GM19240 (cell line): ENCODE results near the gene TRIM54.

Experiments
- DNase-seq: peaks from one replicate; pipeline ENCODE4 v3.0.0; 2011; ENCODE audit warnings: low spot score; ENCODE audit not compliant: insufficient read length

The TRIM54 gene

GRCh38 chr2:27281855-27282559 is at the start of gene TRIM54:
Gene TRIM54 (plus strand): TSS chr2:27282429. CDS start chr2:27282732, 303 bp downstream.
- no peak for DNase-seq

GRCh38 chr2:27233341-27233740 is 48.9 kb upstream of the TRIM54 start:
- DNase-seq = no peak

GRCh38 chr2:27236136-27236535 is 46.1 kb upstream of the TRIM54 start:
- DNase-seq = no peak

- no peak for DNase-seq
Observed at GRCh38 chr2:27236626-27237025, 45.6 kb upstream of the TRIM54 start.

- no peak for DNase-seq
Observed at GRCh38 chr2:27237341-27237945, 44.8 kb upstream of the TRIM54 start.

- no peak for DNase-seq
Observed at GRCh38 chr2:27238976-27239375, 43.3 kb upstream of the TRIM54 start.

GRCh38 chr2:27240406-27240805 is 41.8 kb upstream of the TRIM54 start:
- DNase-seq = no peak

- no peak for DNase-seq
Observed at GRCh38 chr2:27241761-27242613, 40.2 kb upstream of the TRIM54 start.

GRCh38 chr2:27242614-27242951 is 39.6 kb upstream of the TRIM54 start:
- no peak for DNase-seq

- DNase-seq = no peak
Observed at GRCh38 chr2:27243391-27244130, 38.7 kb upstream of the TRIM54 start.

- no peak for DNase-seq
Observed at GRCh38 chr2:27245116-27245515, 37.1 kb upstream of the TRIM54 start.

GRCh38 chr2:27245626-27246025 is 36.6 kb upstream of the TRIM54 start:
- no peak for DNase-seq

GRCh38 chr2:27247893-27248292 is 34.3 kb upstream of the TRIM54 start:
- no peak for DNase-seq

- DNase-seq = no peak
Observed at GRCh38 chr2:27249159-27249890, 32.9 kb upstream of the TRIM54 start.

- DNase-seq = peak; percentile 62
Observed at GRCh38 chr2:27249891-27250651, 32.2 kb upstream of the TRIM54 start.

- no peak for DNase-seq
Observed at GRCh38 chr2:27250652-27251379, 31.4 kb upstream of the TRIM54 start.

- DNase-seq = no peak
Observed at GRCh38 chr2:27251766-27252165, 30.5 kb upstream of the TRIM54 start.

- no peak for DNase-seq
Observed at GRCh38 chr2:27255187-27255586, 27.0 kb upstream of the TRIM54 start.

- DNase-seq = no peak
Observed at GRCh38 chr2:27255660-27256059, 26.6 kb upstream of the TRIM54 start.
